ENCODE data around the gene ZSWIM3. TPM values are rescaled to one million over a fixed set of nuclear protein-coding genes. Genes with fewer than 3 reads are reported as not detected.

ZSWIM3 gene
- total and polyA plus RNA-seq, 2 of the 13 experiments (the other 11 are each of a cell fraction or from before 2014, with no cell fraction given), result 5.2 to 5.8 TPM

DNA sequence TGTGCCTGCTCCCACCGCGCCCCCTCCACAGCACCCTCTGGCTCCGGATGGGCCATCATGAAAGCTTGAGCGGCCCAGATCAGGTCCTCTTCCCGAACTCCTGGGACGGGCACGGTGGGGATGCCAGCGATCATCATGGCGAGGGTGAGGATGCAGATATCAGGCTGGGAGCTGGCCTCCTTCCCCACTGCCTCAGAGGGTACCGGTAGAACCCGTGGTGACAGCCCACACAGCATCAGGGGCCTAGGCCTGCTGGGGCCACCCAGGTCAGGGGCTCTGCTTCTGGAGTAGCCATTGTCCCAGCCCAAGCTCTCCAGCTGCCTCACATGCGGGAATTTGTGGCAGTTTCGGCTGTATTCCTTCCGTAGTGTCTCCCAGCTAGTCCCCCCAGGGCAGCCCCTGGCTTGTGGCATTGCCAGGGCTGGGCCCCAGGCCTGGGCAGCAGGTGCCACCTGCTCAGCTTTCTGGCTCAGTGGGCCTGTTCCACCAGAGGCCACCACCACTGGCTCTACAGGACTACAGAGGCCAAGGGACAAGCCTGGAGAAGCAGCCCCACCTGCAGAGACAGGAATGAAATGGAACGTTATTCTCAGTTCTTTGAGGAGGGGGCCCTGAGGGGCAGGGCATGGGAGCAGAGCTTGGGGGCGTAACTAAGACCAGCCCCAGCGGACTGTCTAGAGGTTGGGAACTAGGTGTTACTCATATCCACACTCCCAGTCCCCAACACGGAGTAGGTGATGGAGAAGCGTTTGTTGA is 29.4 kb downstream of the ZSWIM3 start (continued):
- no peak for TF ChIP-seq DNMT3B (CRISPR knock-in tag; conservative IDR thresholded peaks at IDR 0.05)
- peak; percentile 15 for TF ChIP-seq HNRNPLL (IDR thresholded peaks at IDR 0.05; ENCODE audit: low read depth, low read length, poor library complexity, severe bottlenecking)
- TF ChIP-seq ZFP82 (CRISPR knock-in tag; IDR thresholded peaks at IDR 0.05; ENCODE audit: borderline replicate concordance), result no peak
- TF ChIP-seq TCF7 (IDR thresholded peaks at IDR 0.05; ENCODE audit: low read depth), result no peak

DNA sequence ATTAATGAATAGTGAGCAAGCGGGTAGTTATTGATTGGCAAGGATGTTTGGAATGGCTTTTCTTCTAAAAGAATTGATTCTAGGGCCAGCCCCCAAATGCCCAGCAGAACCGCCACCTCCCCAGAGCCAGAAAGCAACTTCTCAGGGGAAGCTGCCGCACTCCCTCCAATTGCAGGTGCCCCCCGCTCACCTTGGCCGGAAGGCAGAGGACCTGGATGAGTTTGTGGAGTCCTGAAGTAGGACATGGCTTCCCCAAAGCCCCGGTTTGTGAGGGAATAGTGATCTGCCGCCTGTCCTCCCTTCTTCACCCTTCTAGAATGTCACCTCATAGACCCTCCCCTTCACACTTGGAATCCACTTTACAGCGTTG is 29.9 kb downstream of the ZSWIM3 start, which contains the start of gene SPATA25:
SPATA25 (minus strand) TSS at position 277 of the 370 bp plus-strand sequence; CDS start at position 245, 32 bp downstream.
- no peaks in the 10 kb centered on the region for H3K27me3 ChIP-seq (ENCODE audit: control insufficient read depth in 1 of 2, insufficient read depth in 2 of 2, low read length in 2 of 2)
- no peak within 1 kb of the TSS for H2AFZ ChIP-seq (ENCODE audit: low read length)
- ATAC-seq (no peak), FAIRE-seq (no peak), DNase-seq (ENCODE audit: low spot score) (no peak)
- peaks cover 46% of the 10 kb centered on the region for H3K4me1 ChIP-seq (ENCODE audit: insufficient read depth, low read length)
- H4K20me1 ChIP-seq (ENCODE audit: insufficient read depth, low read length), result no peaks in the 10 kb centered on the region
- BruUV-seq (replicated peaks), result no TSS peak
- TF ChIP-seq, protein P1, sequence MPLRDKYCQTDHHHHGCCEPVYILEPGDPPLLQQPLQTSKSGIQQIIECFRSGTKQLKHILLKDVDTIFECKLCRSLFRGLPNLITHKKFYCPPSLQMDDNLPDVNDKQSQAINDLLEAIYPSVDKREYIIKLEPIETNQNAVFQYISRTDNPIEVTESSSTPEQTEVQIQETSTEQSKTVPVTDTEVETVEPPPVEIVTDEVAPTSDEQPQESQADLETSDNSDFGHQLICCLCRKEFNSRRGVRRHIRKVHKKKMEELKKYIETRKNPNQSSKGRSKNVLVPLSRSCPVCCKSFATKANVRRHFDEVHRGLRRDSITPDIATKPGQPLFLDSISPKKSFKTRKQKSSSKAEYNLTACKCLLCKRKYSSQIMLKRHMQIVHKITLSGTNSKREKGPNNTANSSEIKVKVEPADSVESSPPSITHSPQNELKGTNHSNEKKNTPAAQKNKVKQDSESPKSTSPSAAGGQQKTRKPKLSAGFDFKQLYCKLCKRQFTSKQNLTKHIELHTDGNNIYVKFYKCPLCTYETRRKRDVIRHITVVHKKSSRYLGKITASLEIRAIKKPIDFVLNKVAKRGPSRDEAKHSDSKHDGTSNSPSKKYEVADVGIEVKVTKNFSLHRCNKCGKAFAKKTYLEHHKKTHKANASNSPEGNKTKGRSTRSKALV (CRISPR knock-in tag; IDR thresholded peaks at IDR 0.05), result no peak
- TF ChIP-seq SNAI1 (CRISPR knock-in tag; IDR thresholded peaks at IDR 0.05; ENCODE audit: borderline replicate concordance) (no peak), ZNF746 (CRISPR knock-in tag; IDR thresholded peaks at IDR 0.05) (0 out of 2 replicates have a peak, but pooled peaks have one; percentile 12), POLR2AphosphoS5 (IDR thresholded peaks at IDR 0.05; ENCODE audit: low read depth, low read length) (0 out of 2 replicates have a peak, but pooled peaks have one; percentile 25), POLR2G (IDR thresholded peaks at IDR 0.05; ENCODE audit: low read depth, low read length) (peak; percentile 46), DNMT3B (CRISPR knock-in tag; conservative IDR thresholded peaks at IDR 0.05) (no peak), ZNF451 (CRISPR knock-in tag; IDR thresholded peaks at IDR 0.05) (no peak), ZC3H13 (CRISPR knock-in tag; IDR thresholded peaks at IDR 0.05) (peak; percentile 26; the same call in 1 of the 2 replicates), ZFP62 (CRISPR knock-in tag; IDR thresholded peaks at IDR 0.05) (no peak), POLR2A (IDR thresholded peaks at IDR 0.05; ENCODE audit: insufficient read depth in 1 of 2, low read depth in 2 of 2, low read length in 2 of 2) (peak in 1 of 2 experiments; percentile 24; a peak in 2 of 4 replicates)
- H3K79me2 ChIP-seq (ENCODE audit: insufficient read depth, low read length), result peaks cover 32% of the 10 kb centered on the region
- ChIA-PET CTCF (ENCODE audit: low intra/inter-chr PET ratio, low total read pairs) (no interaction called here), POLR2A (interaction anchor here (1.5 to 7.5 kb wide), 4 partner anchors 18 to 59 kb away, joined by 4 to 78 read pairs (median 9); partner anchors contain the start of genes PCIF1 and SNX21)
- intact Hi-C loops (cut with micrococcal nuclease; ENCODE audit: unreplicated experiment), result loop anchor here (10.0 kb wide), 1 partner anchor 93 kb away; the partner anchor contains the start of genes DNTTIP1 and WFDC3
- in situ Hi-C loops (cut with HindIII; ENCODE audit: extremely low pct_ligation_motif_present, low pct_unique_long_range_greater_than_20kb), result no loop called here
- H3K4me3 ChIP-seq (replicated peaks in 1 of 3; ENCODE audit: insufficient read depth in 1 of 3, low read depth in 2 of 3, low read length in 3 of 3), result no peak within 1 kb of the TSS
- peaks cover 21 to 44% of the 10 kb centered on the region in 2 experiments for H3K36me3 ChIP-seq (replicated peaks in 1 of 2; ENCODE audit: control insufficient read depth in 1 of 2, insufficient read depth in 2 of 2, low read length in 2 of 2)
- no peak within 1 kb of the TSS for H3K9ac ChIP-seq (ENCODE audit: insufficient read depth, low read depth, low read length)
- no peaks in the 10 kb centered on the region for H3K9me3 ChIP-seq (ENCODE audit: low read length)
- 99% methylated on average over 8 of the region's 8 CpGs for WGBS (ENCODE audit: low lambda C conversion rate)
- no peak within 1 kb of the TSS for H3K27ac ChIP-seq (ENCODE audit: extremely low read length, insufficient read depth, low read length)
- H3K4me2 ChIP-seq (ENCODE audit: low read depth, low read length), result peak within 1 kb of the TSS; percentile 85; the same call in 1 of the 2 replicates

Data from HepG2 (cell line).